ENCODE results near the gene GLIS1. TPM values are rescaled to one million over a fixed set of nuclear protein-coding genes. Genes with fewer than 3 reads are reported as not detected.

The GLIS1 gene
- total and polyA plus RNA-seq, 2 of the 8 experiments (the other 6 are each of a cell fraction or from before 2014, with no cell fraction given), result 0.15 to 0.22 TPM

DNA sequence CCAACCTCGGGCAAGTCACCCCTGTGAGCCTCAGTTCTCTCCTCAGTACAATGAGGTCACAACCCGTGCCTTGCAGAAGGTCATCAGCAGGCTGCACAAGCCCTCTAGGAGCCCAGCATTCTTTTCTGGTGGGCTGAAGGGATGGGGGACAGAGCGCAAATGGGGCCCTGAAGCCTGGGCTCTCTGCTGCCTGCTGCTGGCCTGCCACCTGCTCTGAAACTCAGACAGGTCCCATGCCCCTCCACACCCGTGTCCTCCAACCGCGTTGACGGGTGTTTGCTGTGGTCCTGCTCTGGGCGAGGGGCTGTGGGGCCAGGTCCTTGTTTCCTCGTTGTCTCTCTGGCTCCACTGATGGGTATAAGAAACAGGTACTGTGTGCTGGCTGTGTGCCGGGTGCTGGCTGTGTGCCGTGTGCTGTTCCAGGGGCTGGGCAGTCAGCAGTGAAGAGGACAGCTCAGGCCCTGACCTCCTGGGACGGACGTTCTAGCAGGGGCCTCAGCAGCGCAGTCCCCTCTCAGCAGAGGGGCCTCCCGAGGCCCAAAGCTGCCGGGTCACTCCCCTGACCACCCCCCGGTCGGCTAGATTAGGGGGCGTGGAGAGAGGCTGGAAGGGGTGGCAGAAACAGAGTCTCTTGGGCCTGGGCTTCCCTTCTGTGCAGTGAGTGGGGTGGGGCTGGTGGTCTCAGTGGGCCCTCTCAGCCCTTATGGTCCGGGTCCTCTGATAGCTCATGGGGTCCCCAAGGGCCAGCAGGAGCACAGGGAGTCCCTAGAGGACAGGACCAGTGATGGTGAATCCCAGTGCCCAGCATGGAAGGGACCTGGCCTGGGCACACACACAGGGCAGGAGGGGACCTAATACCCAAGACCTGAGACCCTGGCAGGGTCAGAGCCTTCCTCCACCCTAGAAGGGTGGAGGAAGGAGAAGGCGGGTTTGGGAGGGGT lies 237.6 kb downstream of the GLIS1 start:
- no peak for TF ChIP-seq GTF2F1 (IDR thresholded peaks at IDR 0.05; ENCODE audit: borderline replicate concordance, low read depth, low read length)
- no peak for TF ChIP-seq CEBPB (IDR thresholded peaks at IDR 0.05; ENCODE audit: low read depth, low read length)
- TF ChIP-seq, protein P1, sequence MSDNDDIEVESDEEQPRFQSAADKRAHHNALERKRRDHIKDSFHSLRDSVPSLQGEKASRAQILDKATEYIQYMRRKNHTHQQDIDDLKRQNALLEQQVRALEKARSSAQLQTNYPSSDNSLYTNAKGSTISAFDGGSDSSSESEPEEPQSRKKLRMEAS (IDR thresholded peaks at IDR 0.05), result 0 out of 2 replicates have a peak, but pooled peaks have one; percentile 39
- TF ChIP-seq, protein P2, sequence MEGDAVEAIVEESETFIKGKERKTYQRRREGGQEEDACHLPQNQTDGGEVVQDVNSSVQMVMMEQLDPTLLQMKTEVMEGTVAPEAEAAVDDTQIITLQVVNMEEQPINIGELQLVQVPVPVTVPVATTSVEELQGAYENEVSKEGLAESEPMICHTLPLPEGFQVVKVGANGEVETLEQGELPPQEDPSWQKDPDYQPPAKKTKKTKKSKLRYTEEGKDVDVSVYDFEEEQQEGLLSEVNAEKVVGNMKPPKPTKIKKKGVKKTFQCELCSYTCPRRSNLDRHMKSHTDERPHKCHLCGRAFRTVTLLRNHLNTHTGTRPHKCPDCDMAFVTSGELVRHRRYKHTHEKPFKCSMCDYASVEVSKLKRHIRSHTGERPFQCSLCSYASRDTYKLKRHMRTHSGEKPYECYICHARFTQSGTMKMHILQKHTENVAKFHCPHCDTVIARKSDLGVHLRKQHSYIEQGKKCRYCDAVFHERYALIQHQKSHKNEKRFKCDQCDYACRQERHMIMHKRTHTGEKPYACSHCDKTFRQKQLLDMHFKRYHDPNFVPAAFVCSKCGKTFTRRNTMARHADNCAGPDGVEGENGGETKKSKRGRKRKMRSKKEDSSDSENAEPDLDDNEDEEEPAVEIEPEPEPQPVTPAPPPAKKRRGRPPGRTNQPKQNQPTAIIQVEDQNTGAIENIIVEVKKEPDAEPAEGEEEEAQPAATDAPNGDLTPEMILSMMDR (IDR thresholded peaks at IDR 0.05; ENCODE audit: control extremely low read depth in 1 of 3, insufficient read depth in 1 of 3, low read depth in 1 of 3, low read length in 3 of 3), result peak in 2 of 3 experiments; percentile 36 to 40; a peak in 3 of 4 replicates
- Histone ChIP-seq H2BK15ac (ENCODE audit: low read length) (no peak overlapping the region; the same call in 1 of the 2 replicates), H3K4me3 (ENCODE audit: extremely low read depth in 1 of 4, insufficient read depth in 2 of 4, low read depth in 3 of 4, low read length in 4 of 4) (no peak overlapping the region), H3K27ac (ENCODE audit: low read depth, low read length) (no peak overlapping the region), H2BK12ac (ENCODE audit: low read depth, low read length) (peak overlapping the region; percentile 75; the same call in 1 of the 2 replicates), H2BK120ac (replicated peaks; ENCODE audit: low read depth, low read length) (peak overlapping the region; percentile 94), H2BK20ac (ENCODE audit: low read length) (peak overlapping the region; percentile 95), H2BK5ac (ENCODE audit: low read depth, low read length) (peak overlapping the region; percentile 52; the same call in 1 of the 2 replicates), H3K79me1 (ENCODE audit: low read depth, low read length) (no peaks in the 10 kb centered on the region), H4K8ac (ENCODE audit: extremely low read depth, insufficient read depth, low read length) (peak overlapping the region; percentile 45), H3K18ac (ENCODE audit: extremely low read depth, low read length) (peak overlapping the region; percentile 87), H3K4ac (replicated peaks; ENCODE audit: insufficient read length, low read depth, low read length) (peak overlapping the region; percentile 57), H4K5ac (ENCODE audit: insufficient read length, low read depth, low read length) (no peak overlapping the region), H3K27me3 (replicated peaks in 1 of 4; ENCODE audit: control insufficient read depth in 3 of 4, extremely low read depth in 1 of 4, insufficient read depth in 3 of 4, low read length in 3 of 4) (no peaks in the 10 kb centered on the region; a peak in 2 of 7 replicates), H3K36me3 (ENCODE audit: control insufficient read depth in 2 of 4, insufficient read depth in 4 of 4, low read length in 3 of 4) (no peaks in the 10 kb centered on the region), H4K91ac (replicated peaks; ENCODE audit: insufficient read length, low read length) (peak overlapping the region; percentile 89), H3K79me2 (ENCODE audit: control insufficient read depth in 1 of 2, insufficient read depth in 2 of 2, low read length in 2 of 2) (no peaks in the 10 kb centered on the region), H3K56ac (replicated peaks; ENCODE audit: insufficient read length, low read depth, low read length) (no peak overlapping the region), H3K23ac (ENCODE audit: insufficient read length) (no peak overlapping the region), H3K9ac (replicated peaks in 1 of 4; ENCODE audit: extremely low read depth in 1 of 4, low read depth in 3 of 4, low read length in 3 of 4) (no peak overlapping the region), H4K20me1 (replicated peaks in 1 of 2; ENCODE audit: control insufficient read depth in 1 of 2, insufficient read depth in 2 of 2, low read length in 2 of 2) (no peaks in the 10 kb centered on the region), H3K4me1 (replicated peaks in 1 of 4; ENCODE audit: control insufficient read depth in 3 of 4, insufficient read depth in 4 of 4, low read length in 3 of 4) (peaks cover 0 to 20% (median 12%) of the 10 kb centered on the region in 4 experiments; a peak in 6 of 7 replicates), H3K23me2 (ENCODE audit: low read depth, low read length) (no peaks in the 10 kb centered on the region), H2AFZ (ENCODE audit: low read length) (no peak overlapping the region), H3K9me3 (ENCODE audit: insufficient read depth in 2 of 2, low read depth in 1 of 2, low read length in 1 of 2) (no peaks in the 10 kb centered on the region), H3K14ac (ENCODE audit: insufficient read length) (no peak overlapping the region), H3K4me2 (ENCODE audit: insufficient read depth in 1 of 2, low read depth in 2 of 2, low read length in 2 of 2) (no peak overlapping the region), H2AK5ac (ENCODE audit: low read depth, low read length) (0 out of 2 replicates have a peak overlapping the region, but pooled peaks have one; percentile 53)
- ChIA-PET CTCF (ENCODE audit: partially characterized antibody) (interaction anchor here (0.6 to 4.4 kb wide), 7 partner anchors 12 to 424 kb away, joined by 3 to 40 read pairs (median 3); no protein-coding TSS in a partner anchor), POLR2A (ENCODE audit: partially characterized antibody) (interaction anchor here (0.8 kb wide), 1 partner anchor 105 kb away, joined by 3 read pairs; no protein-coding TSS in a partner anchor)
- WGBS, 2 experiments (ENCODE audit: extremely low coverage in 1 of 2, insufficient coverage in 1 of 2, insufficient read length in 1 of 2, insufficient replicate concordance in 2 of 2, low coverage in 1 of 2, low lambda C conversion rate in 2 of 2, missing lambda C conversion rate in 1 of 2), result 77% methylated on average over 20 of the region's 21 CpGs; no CpG with 5 or more reads in 1 of the 2 experiments
- DNase-seq (ENCODE audit: low read depth in 1 of 2, low spot score in 2 of 2), result no peak
- FAIRE-seq, result no peak

Measured in H1 (cell line).